ENCODE results near the gene MEPCE.

GRCh38 chr7:100387695-100388094, 41.9 kb upstream of the MEPCE start:
- TF ChIP-seq EZH2 (IDR thresholded peaks at IDR 0.05; ENCODE audit: insufficient read depth, poor library complexity, severe bottlenecking) (no peak), EZH2phosphoT487 (IDR thresholded peaks at IDR 0.05; ENCODE audit: insufficient read depth, low read depth) (no peak)

Data from GM23248 (cell line).